SKM-1 treated with dmso at 0.1 percent for 144 hours (cell line): ENCODE results near the gene CD2AP.

Experiments
- DNase-seq: peaks from one replicate; lab custom pipeline; 2025; ENCODE audit not compliant: unreplicated experiment; lab: John Stamatoyannopoulos, UW

CD2AP gene

DNA sequence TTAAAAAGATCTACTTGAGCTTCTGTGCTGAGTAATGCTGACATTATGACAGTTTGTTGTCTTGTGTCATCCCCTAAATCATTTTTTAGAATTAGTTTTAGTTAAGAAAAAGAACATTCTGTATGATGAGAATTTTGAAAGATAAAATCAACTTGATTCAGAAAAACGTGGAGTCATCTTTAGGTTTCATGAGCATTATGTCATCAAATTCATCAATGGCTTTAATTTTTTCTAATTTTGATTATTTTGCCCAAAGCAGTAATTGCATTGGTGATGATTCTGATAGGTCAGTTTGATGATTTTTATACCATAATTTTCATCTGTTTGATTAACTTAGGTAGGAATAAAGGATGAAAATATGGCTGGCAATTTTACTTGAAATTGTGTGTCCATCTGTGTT is 194.2 kb downstream of the CD2AP start:
- DNase-seq, result no peak

DNA sequence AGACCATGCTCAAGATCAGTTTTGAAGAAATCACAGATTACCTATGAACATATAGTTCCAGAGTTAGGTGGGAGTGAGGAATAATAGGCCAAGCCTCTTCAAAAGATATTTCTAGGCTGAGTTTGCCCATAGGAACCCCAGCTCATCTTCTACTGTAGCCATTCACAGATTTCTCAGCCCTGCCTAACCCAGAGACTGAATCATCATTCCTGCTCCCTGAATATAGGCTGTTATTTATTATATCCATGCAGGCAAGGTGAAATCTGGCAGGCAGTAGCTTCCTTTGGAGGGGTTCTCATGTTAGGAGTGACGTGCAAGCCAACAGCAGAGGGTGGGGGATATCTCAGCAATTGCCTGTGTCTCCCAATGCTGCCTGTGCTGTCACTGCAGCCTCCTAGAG is 195.2 kb downstream of the CD2AP start:
- DNase-seq, result no peak

DNA sequence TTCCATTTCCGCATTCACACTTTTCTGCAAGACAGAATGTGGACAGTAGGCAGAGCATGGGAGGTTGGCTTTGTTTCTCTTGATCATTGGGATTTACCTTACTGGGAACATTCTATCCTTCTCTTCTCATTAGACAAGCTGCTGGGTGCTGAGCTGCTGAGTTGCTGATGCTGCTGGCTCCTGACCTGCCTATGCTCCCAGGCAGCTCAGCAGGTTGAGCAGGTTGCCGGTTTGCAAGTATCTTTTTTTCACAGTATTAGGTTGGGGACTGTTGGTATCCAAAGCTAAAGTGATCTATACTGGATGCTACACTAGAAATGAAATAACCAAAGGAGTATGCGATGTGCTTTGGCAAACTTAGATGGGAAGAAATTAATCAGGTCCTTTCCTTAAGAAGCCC is 197.1 kb downstream of the CD2AP start:
- DNase-seq, result no peak
